Type B pancreatic cell (in vitro differentiated cells): Measurements from ENCODE around the gene TOGARAM2. TPM values are rescaled to one million over a fixed set of nuclear protein-coding genes. Genes with fewer than 3 reads are reported as not detected.

Experiments
- DNase-seq: peaks from one replicate; pipeline ENCODE4 v3.0.0; 2021; ENCODE audit warnings: mixed read lengths; ENCODE audit not compliant: unreplicated experiment; ENCODE audit errors: extremely low spot score
- H3K27ac Mint-ChIP-seq: 2 replicates; pipeline ENCODE4 v1.8.0; 2021; ENCODE audit warnings: mild to moderate bottlenecking, mixed read lengths
- H3K27me3 Mint-ChIP-seq: 2 replicates; pipeline ENCODE4 v1.8.0; 2021; ENCODE audit warnings: mixed read lengths
- H3K36me3 Mint-ChIP-seq: 2 replicates; pipeline ENCODE4 v1.8.0; 2021; ENCODE audit warnings: mixed read lengths
- H3K4me1 Mint-ChIP-seq: one replicate; pipeline ENCODE4 v1.8.0; 2021; ENCODE audit warnings: mixed read lengths; ENCODE audit not compliant: unreplicated experiment
- H3K4me3 Mint-ChIP-seq: 2 replicates; pipeline ENCODE4 v1.8.0; 2021; ENCODE audit warnings: mild to moderate bottlenecking, mixed read lengths
- H3K9me3 Mint-ChIP-seq: 2 replicates; pipeline ENCODE4 v1.8.0; 2021; ENCODE audit warnings: mixed read lengths
- CTCF ChIP-seq: fragments of 200-600 bp; sonication (generic); conservative IDR thresholded peaks from 2 replicates; pipeline ENCODE4 v1.5.0; 2021; ENCODE audit warnings: antibody characterized with exemption, mild to moderate bottlenecking
- total RNA-seq: library from RNA; stranded (reverse); gene quantifications from 2 replicates; pipeline ENCODE4 v1.2.1, GENCODE V29; 2021; ENCODE audit warnings: low replicate concordance

TOGARAM2 gene
- total RNA-seq, 1 donor from 2014 or later = 1.6 TPM

- DNase-seq = no peak
- H3K4me1 Mint-ChIP-seq = peaks cover 11% of the 10 kb centered on the region
- no peaks in the 10 kb centered on the region for H3K27me3 Mint-ChIP-seq
- H3K4me3 Mint-ChIP-seq = no peak overlapping the region
- H3K36me3 Mint-ChIP-seq = no peaks in the 10 kb centered on the region
- TF ChIP-seq CTCF = no peak
- no peak overlapping the region for H3K27ac Mint-ChIP-seq
- no peaks in the 10 kb centered on the region for H3K9me3 Mint-ChIP-seq
Observed at GRCh38 chr2:28980368-28981015, 606 bp upstream of the TOGARAM2 start.

GRCh38 chr2:28981620-28982376, 700 bp downstream of the TOGARAM2 start:
- no peak overlapping the region for H3K4me3 Mint-ChIP-seq
- peak overlapping the region; percentile 29 for H3K27ac Mint-ChIP-seq
- H3K9me3 Mint-ChIP-seq = no peaks in the 10 kb centered on the region
- no peaks in the 10 kb centered on the region for H3K27me3 Mint-ChIP-seq
- no peak for DNase-seq
- H3K4me1 Mint-ChIP-seq = peaks cover 10% of the 10 kb centered on the region
- no peak for TF ChIP-seq CTCF
- H3K36me3 Mint-ChIP-seq = no peaks in the 10 kb centered on the region

- Mint-ChIP-seq H3K27ac (no peak overlapping the region), H3K9me3 (no peaks in the 10 kb centered on the region), H3K27me3 (no peaks in the 10 kb centered on the region), H3K36me3 (no peaks in the 10 kb centered on the region), H3K4me3 (no peak overlapping the region), H3K4me1 (peaks cover 10% of the 10 kb centered on the region)
- DNase-seq = no peak
- no peak for TF ChIP-seq CTCF
Observed at GRCh38 chr2:28982381-28982950, 1.4 kb downstream of the TOGARAM2 start.

- H3K27me3 Mint-ChIP-seq = peaks cover 6% of the 10 kb centered on the region
- no peak overlapping the region for H3K27ac Mint-ChIP-seq
- no peak for DNase-seq
- H3K36me3 Mint-ChIP-seq = no peaks in the 10 kb centered on the region
- H3K4me3 Mint-ChIP-seq = no peak overlapping the region
- H3K9me3 Mint-ChIP-seq = no peaks in the 10 kb centered on the region
- H3K4me1 Mint-ChIP-seq = peaks cover 5% of the 10 kb centered on the region
- TF ChIP-seq CTCF = no peak
Observed at GRCh38 chr2:28986429-28986828, 5.3 kb downstream of the TOGARAM2 start.

- Mint-ChIP-seq H3K36me3 (no peaks in the 10 kb centered on the region), H3K27me3 (peaks cover 13% of the 10 kb centered on the region), H3K4me1 (peaks cover 12% of the 10 kb centered on the region), H3K4me3 (no peak overlapping the region), H3K27ac (no peak overlapping the region), H3K9me3 (no peaks in the 10 kb centered on the region)
- DNase-seq = no peak
- TF ChIP-seq CTCF = no peak
Observed at GRCh38 chr2:28989973-28990372, 8.9 kb downstream of the TOGARAM2 start.
